Glutamatergic neuron (in vitro differentiated cells): ENCODE data around the gene SETMAR. TPM values are rescaled to one million over a fixed set of nuclear protein-coding genes. Genes with fewer than 3 reads are reported as not detected.

Experiments
- DNase-seq: peaks from one replicate; pipeline ENCODE4 v3.0.0; 2022
- H3K27ac Mint-ChIP-seq: one replicate; pipeline ENCODE4 v1.8.0; 2020; ENCODE audit warnings: mild to moderate bottlenecking, mixed read lengths, inconsistent platforms; ENCODE audit not compliant: unreplicated experiment
- H3K27me3 Mint-ChIP-seq: one replicate; pipeline ENCODE4 v1.8.0; 2020; ENCODE audit warnings: mild to moderate bottlenecking, moderate library complexity, mixed read lengths, inconsistent platforms; ENCODE audit not compliant: unreplicated experiment
- H3K36me3 Mint-ChIP-seq: one replicate; pipeline ENCODE4 v1.8.0; 2020; ENCODE audit warnings: mild to moderate bottlenecking, mixed read lengths, inconsistent platforms; ENCODE audit not compliant: unreplicated experiment
- H3K4me1 Mint-ChIP-seq: one replicate; pipeline ENCODE4 v1.8.0; 2020; ENCODE audit warnings: mild to moderate bottlenecking, low read depth, mixed read lengths, inconsistent platforms; ENCODE audit not compliant: unreplicated experiment
- H3K4me3 Mint-ChIP-seq: one replicate; pipeline ENCODE4 v1.8.0; 2020; ENCODE audit warnings: mild to moderate bottlenecking, mixed read lengths, inconsistent platforms; ENCODE audit not compliant: unreplicated experiment
- H3K9me3 Mint-ChIP-seq: one replicate; pipeline ENCODE4 v1.8.0; 2020; ENCODE audit warnings: mild to moderate bottlenecking, moderate library complexity, mixed read lengths, inconsistent platforms; ENCODE audit not compliant: unreplicated experiment
- CTCF ChIP-seq: fragments of 200-600 bp; sonication (generic); IDR thresholded peaks from one replicate; pipeline ENCODE4 v1.5.0; 2021; ENCODE audit not compliant: partially characterized antibody, unreplicated experiment
- total RNA-seq: library from RNA; stranded (reverse); fragmentation: NEBNext Ultra II Directional; extraction: Animal tissue kit (Norgen Biotek cat#: 25700); gene quantifications from one replicate; pipeline ENCODE4 v1.2.1, GENCODE V29; 2021; ENCODE audit not compliant: unreplicated experiment

SETMAR gene
- total RNA-seq, 1 donor from 2014 or later, result 31.6 TPM

- H3K27me3 Mint-ChIP-seq, result no peaks in the 10 kb centered on the region
- TF ChIP-seq CTCF, result no peak
- no peak for DNase-seq
- H3K27ac Mint-ChIP-seq, result no peak overlapping the region
- no peak overlapping the region for H3K4me3 Mint-ChIP-seq
- no peaks in the 10 kb centered on the region for H3K36me3 Mint-ChIP-seq
- H3K4me1 Mint-ChIP-seq, result peaks cover 4% of the 10 kb centered on the region
- H3K9me3 Mint-ChIP-seq, result peaks cover 3% of the 10 kb centered on the region
Measured at GRCh38 chr3:4306091-4306490, 2.9 kb downstream of the SETMAR start.

GRCh38 chr3:4306860-4307259 lies 3.7 kb downstream of the SETMAR start:
- peaks cover 5% of the 10 kb centered on the region for H3K4me1 Mint-ChIP-seq
- no peak overlapping the region for H3K27ac Mint-ChIP-seq

GRCh38 chr3:4309491-4310128 lies 6.4 kb downstream of the SETMAR start:
- no peak for DNase-seq
- peaks cover 8% of the 10 kb centered on the region for H3K36me3 Mint-ChIP-seq
- no peak overlapping the region for H3K27ac Mint-ChIP-seq
- TF ChIP-seq CTCF, result no peak
- peaks cover 3% of the 10 kb centered on the region for H3K9me3 Mint-ChIP-seq
- peaks cover 5% of the 10 kb centered on the region for H3K4me1 Mint-ChIP-seq
- no peaks in the 10 kb centered on the region for H3K27me3 Mint-ChIP-seq
- no peak overlapping the region for H3K4me3 Mint-ChIP-seq

More at GRCh38 chr3:4306860-4307259, 3.7 kb downstream of the SETMAR start:
- Mint-ChIP-seq H3K27me3 (no peaks in the 10 kb centered on the region), H3K9me3 (peaks cover 3% of the 10 kb centered on the region), H3K36me3 (no peaks in the 10 kb centered on the region), H3K4me3 (no peak overlapping the region)
- DNase-seq, result no peak
- no peak for TF ChIP-seq CTCF

- Mint-ChIP-seq H3K27me3 (no peaks in the 10 kb centered on the region), H3K9me3 (peaks cover 3% of the 10 kb centered on the region), H3K4me3 (no peak overlapping the region), H3K36me3 (peaks cover 9% of the 10 kb centered on the region), H3K4me1 (peaks cover 5% of the 10 kb centered on the region), H3K27ac (no peak overlapping the region)
- TF ChIP-seq CTCF, result no peak
- DNase-seq, result no peak
Measured at GRCh38 chr3:4310971-4311370, 7.8 kb downstream of the SETMAR start.

- no peak for TF ChIP-seq CTCF
- H3K4me3 Mint-ChIP-seq, result no peak overlapping the region
- H3K36me3 Mint-ChIP-seq, result peaks cover 13% of the 10 kb centered on the region
- H3K9me3 Mint-ChIP-seq, result peaks cover 3% of the 10 kb centered on the region
- no peaks in the 10 kb centered on the region for H3K27me3 Mint-ChIP-seq
- no peak overlapping the region for H3K27ac Mint-ChIP-seq
- no peak for DNase-seq
- H3K4me1 Mint-ChIP-seq, result peaks cover 5% of the 10 kb centered on the region
Measured at GRCh38 chr3:4311496-4311895, 8.3 kb downstream of the SETMAR start.
